Panc1 (cell line): Measurements from ENCODE around the gene CD38. TPM values are rescaled to one million over a fixed set of nuclear protein-coding genes. Genes with fewer than 3 reads are reported as not detected.
A peak's percentile ranks its signal among the peaks of the same experiment; 100 is the strongest.

Experiments
- ATAC-seq: fragments of 200-7000 bp; cut with Tn5 transposase; 2 replicates; pipeline ENCODE4 v1.9.1; 2020; ENCODE audit warnings: mild to moderate bottlenecking, moderate library complexity
- BruUV-seq: library from RNA; stranded (reverse); fragments of 400-500 nt; replicated peaks from 2 replicates; lab custom pipeline; 2021; lab: Mats Ljungman, UMichigan
- CTCF ChIA-PET: fragments of 300-600 bp; sonication (Branson Sonifier 250); formaldehyde crosslinking; loops from one replicate; lab custom pipeline; 2022; ENCODE audit warnings: antibody characterized with exemption; lab: Charles Lee
- POLR2A ChIA-PET: fragments of 300-600 bp; sonication (Branson Sonifier 250); formaldehyde crosslinking; loops from one replicate; lab custom pipeline; 2022; ENCODE audit warnings: antibody characterized with exemption; lab: Charles Lee
- DNase-seq: peaks from one replicate; pipeline ENCODE4 v3.0.0-alpha.2; 2010; ENCODE audit warnings: low read depth, low spot score
- H3K27ac ChIP-seq: 2 replicates; pipeline ENCODE4 v1.5.1; 2011; ENCODE audit warnings: mild to moderate bottlenecking, low read length, inconsistent platforms
- H3K27me3 ChIP-seq: fragments of 200-500 bp; sonication (Bioruptor generic); 2 replicates; pipeline ENCODE4 v1.6.0; 2014; ENCODE audit warnings: low read length, inconsistent platforms; ENCODE audit not compliant: control insufficient read depth, insufficient read depth
- H3K36me3 ChIP-seq: fragments of 200-500 bp; sonication (Bioruptor generic); 2 replicates; pipeline ENCODE4 v1.5.1; 2014; ENCODE audit warnings: inconsistent platforms, mild to moderate bottlenecking, low read length, moderate library complexity; ENCODE audit not compliant: control insufficient read depth, insufficient read depth
- H3K4me1 ChIP-seq: 2 replicates; pipeline ENCODE4 v1.5.1; 2011; ENCODE audit warnings: inconsistent platforms, mild to moderate bottlenecking, low read length, moderate library complexity; ENCODE audit not compliant: control insufficient read depth, insufficient read depth
- H3K4me3 ChIP-seq, 2 experiments: 2 replicates each; pipeline ENCODE4 v1.5.1; 2011 to 2012; ENCODE audit warnings: low read depth in 2 of 2, low read length in 2 of 2, mild to moderate bottlenecking in 2 of 2, inconsistent platforms in 1 of 2, moderate library complexity in 1 of 2
- H3K9me3 ChIP-seq: fragments of 200-500 bp; sonication (Bioruptor generic); 2 replicates; pipeline ENCODE4 v1.5.1; 2014; ENCODE audit warnings: low read depth, mild to moderate bottlenecking, inconsistent platforms, low read length, moderate library complexity; ENCODE audit not compliant: control insufficient read depth, insufficient read depth
- CTCF ChIP-seq: fragments of 450-650 bp; IDR thresholded peaks from 2 replicates; pipeline ENCODE4 v1.5.1; 2017; ENCODE audit warnings: mild to moderate bottlenecking
- POLR2AphosphoS5 ChIP-seq: IDR thresholded peaks from 2 replicates; pipeline ENCODE4 v1.6.1; 2012; ENCODE audit warnings: mild to moderate bottlenecking, low read depth, low read length, moderate library complexity
- REST ChIP-seq, 2 experiments: IDR thresholded peaks; 2 replicates each; pipeline ENCODE4 v1.6.1; 2011 to 2012; ENCODE audit warnings: low read depth in 2 of 2, control low read depth in 1 of 2, low read length in 1 of 2, mild to moderate bottlenecking in 1 of 2, moderate library complexity in 1 of 2; ENCODE audit not compliant: insufficient read depth in 1 of 2
- SIN3A ChIP-seq: IDR thresholded peaks from 2 replicates; pipeline ENCODE4 v1.6.1; 2012; ENCODE audit warnings: low read depth, mild to moderate bottlenecking, low read length, moderate library complexity, borderline replicate concordance; ENCODE audit not compliant: insufficient read depth
- TCF7L2 ChIP-seq: IDR thresholded peaks from 2 replicates; pipeline ENCODE4 v1.6.1; 2011; ENCODE audit warnings: mild to moderate bottlenecking, low read depth, low read length, inconsistent platforms
- in situ Hi-C: cut with HindIII; loops from 2 replicates; pipeline ENCODE4 v1.10.0; 2016; ENCODE audit warnings: low sequenced_read_pairs, low pct_unique_long_range_greater_than_20kb
- intact Hi-C: fragments of 100-400 bp; cut with micrococcal nuclease; formaldehyde crosslinking; loops from one replicate; pipeline ENCODE4 v1.10.0; 2022; ENCODE audit not compliant: unreplicated experiment
- total RNA-seq: library from RNA; stranded (reverse); gene quantifications from one replicate; pipeline ENCODE4 v1.2.1, GENCODE V29; 2021; ENCODE audit not compliant: unreplicated experiment

Gene CD38
- total RNA-seq, 1 experiment from 2014 or later = 0.15 TPM

GRCh38 chr4:15848191-15848842 is 70.2 kb downstream of the CD38 start:
- no peak for DNase-seq
- no peak overlapping the region for H3K27ac ChIP-seq
- in situ Hi-C loops (no loop called here), intact Hi-C loops (no loop called here)
- no peaks in the 10 kb centered on the region for H3K4me1 ChIP-seq
- H3K27me3 ChIP-seq = no peaks in the 10 kb centered on the region
- H3K4me3 ChIP-seq = no peak overlapping the region
- H3K36me3 ChIP-seq = no peaks in the 10 kb centered on the region
- no TSS peak for BruUV-seq
- CTCF ChIA-PET = no interaction called here
- ATAC-seq = no peak
- no peaks in the 10 kb centered on the region for H3K9me3 ChIP-seq
- POLR2A ChIA-PET = no interaction called here
- TF ChIP-seq TCF7L2 = no peak
- peak; percentile 14; the same call in 1 of the 2 replicates for TF ChIP-seq CTCF

GRCh38 chr4:15851969-15852368 is 73.8 kb downstream of the CD38 start:
- no TSS peak for BruUV-seq
- CTCF ChIA-PET = no interaction called here
- POLR2A ChIA-PET = no interaction called here
- intact Hi-C loops (no loop called here), in situ Hi-C loops (no loop called here)
- no peak for DNase-seq
- no peaks in the 10 kb centered on the region for H3K36me3 ChIP-seq
- H3K4me3 ChIP-seq = no peak overlapping the region
- TF ChIP-seq TCF7L2 (no peak), SIN3A (no peak), POLR2AphosphoS5 (no peak), CTCF (no peak), REST (IDR thresholded peaks at IDR 0.05; ENCODE audit: insufficient read depth in 1 of 2, low read depth in 2 of 2, low read length in 1 of 2) (no peak)
- H3K9me3 ChIP-seq = no peaks in the 10 kb centered on the region
- ATAC-seq = no peak
- no peaks in the 10 kb centered on the region for H3K4me1 ChIP-seq
- H3K27ac ChIP-seq = no peak overlapping the region
- H3K27me3 ChIP-seq = no peaks in the 10 kb centered on the region
